GM18498 (cell line): ENCODE results near the gene RPL13A.

Source experiments
- ATAC-seq: cut with Tn5 transposase; IDR thresholded peaks from one replicate; pipeline ENCODE4 v1.9.1; 2021; ENCODE audit warnings: mild to moderate bottlenecking, moderate library complexity; ENCODE audit not compliant: unreplicated experiment

RPL13A gene

GRCh38 chr19:49479975-49480628 lies 7.3 kb upstream of the RPL13A start:
- no peak for ATAC-seq

GRCh38 chr19:49481020-49481683 lies 6.3 kb upstream of the RPL13A start:
- no peak for ATAC-seq

- ATAC-seq: no peak
Observed at GRCh38 chr19:49486232-49486631, 1.2 kb upstream of the RPL13A start.

GRCh38 chr19:49486710-49487276 lies 615 bp upstream of the RPL13A start:
- ATAC-seq: no peak

- ATAC-seq: no peak
Observed at GRCh38 chr19:49488046-49488862, 846 bp downstream of the RPL13A start.

GRCh38 chr19:49488863-49489537 lies 1.6 kb downstream of the RPL13A start:
- no peak for ATAC-seq

- ATAC-seq: no peak
Observed at GRCh38 chr19:49489601-49490167, 2.3 kb downstream of the RPL13A start.

GRCh38 chr19:49490287-49491029 lies 3.0 kb downstream of the RPL13A start:
- no peak for ATAC-seq

GRCh38 chr19:49491030-49491803 lies 3.8 kb downstream of the RPL13A start:
- no peak for ATAC-seq

- ATAC-seq: no peak
Observed at GRCh38 chr19:49491804-49492572, 4.6 kb downstream of the RPL13A start.

GRCh38 chr19:49492573-49493405 lies 5.4 kb downstream of the RPL13A start:
- no peak for ATAC-seq

GRCh38 chr19:49496574-49497008 lies 9.2 kb downstream of the RPL13A start:
- ATAC-seq: no peak

- no peak for ATAC-seq
Observed at GRCh38 chr19:49497047-49497788, 9.8 kb downstream of the RPL13A start.

- ATAC-seq: no peak
Observed at GRCh38 chr19:49497789-49498103, 10.3 kb downstream of the RPL13A start.

GRCh38 chr19:49498475-49498874 lies 11.1 kb downstream of the RPL13A start:
- ATAC-seq: no peak

- ATAC-seq: no peak
Observed at GRCh38 chr19:49499030-49499670, 11.7 kb downstream of the RPL13A start.
